AG09309 (cell line): ENCODE measurements around the gene KCTD6.
A peak's percentile ranks its signal among the peaks of the same experiment; 100 is the strongest.

ENCODE experiments used
- DNase-seq: peaks from one replicate; pipeline ENCODE4 v3.0.0-alpha.2; 2010; ENCODE audit warnings: low read depth
- H3K4me3 ChIP-seq: 2 replicates; pipeline ENCODE4 v1.5.1; 2011; ENCODE audit warnings: mild to moderate bottlenecking, low read depth, low read length, moderate library complexity; ENCODE audit not compliant: control insufficient read depth
- TF ChIP-seq, protein P1 (sequence below): IDR thresholded peaks from 2 replicates; pipeline ENCODE4 v1.5.1; 2011; ENCODE audit warnings: mild to moderate bottlenecking, low read depth, low read length, inconsistent platforms; ENCODE audit not compliant: insufficient read depth, control insufficient read depth; ENCODE audit errors: missing control alignments

Gene KCTD6

GRCh38 chr3:58464866-58465265 lies 27.0 kb upstream of the KCTD6 start:
- no peak overlapping the region for H3K4me3 ChIP-seq
- TF ChIP-seq, protein P1, sequence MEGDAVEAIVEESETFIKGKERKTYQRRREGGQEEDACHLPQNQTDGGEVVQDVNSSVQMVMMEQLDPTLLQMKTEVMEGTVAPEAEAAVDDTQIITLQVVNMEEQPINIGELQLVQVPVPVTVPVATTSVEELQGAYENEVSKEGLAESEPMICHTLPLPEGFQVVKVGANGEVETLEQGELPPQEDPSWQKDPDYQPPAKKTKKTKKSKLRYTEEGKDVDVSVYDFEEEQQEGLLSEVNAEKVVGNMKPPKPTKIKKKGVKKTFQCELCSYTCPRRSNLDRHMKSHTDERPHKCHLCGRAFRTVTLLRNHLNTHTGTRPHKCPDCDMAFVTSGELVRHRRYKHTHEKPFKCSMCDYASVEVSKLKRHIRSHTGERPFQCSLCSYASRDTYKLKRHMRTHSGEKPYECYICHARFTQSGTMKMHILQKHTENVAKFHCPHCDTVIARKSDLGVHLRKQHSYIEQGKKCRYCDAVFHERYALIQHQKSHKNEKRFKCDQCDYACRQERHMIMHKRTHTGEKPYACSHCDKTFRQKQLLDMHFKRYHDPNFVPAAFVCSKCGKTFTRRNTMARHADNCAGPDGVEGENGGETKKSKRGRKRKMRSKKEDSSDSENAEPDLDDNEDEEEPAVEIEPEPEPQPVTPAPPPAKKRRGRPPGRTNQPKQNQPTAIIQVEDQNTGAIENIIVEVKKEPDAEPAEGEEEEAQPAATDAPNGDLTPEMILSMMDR: no peak
- DNase-seq: no peak

DNA sequence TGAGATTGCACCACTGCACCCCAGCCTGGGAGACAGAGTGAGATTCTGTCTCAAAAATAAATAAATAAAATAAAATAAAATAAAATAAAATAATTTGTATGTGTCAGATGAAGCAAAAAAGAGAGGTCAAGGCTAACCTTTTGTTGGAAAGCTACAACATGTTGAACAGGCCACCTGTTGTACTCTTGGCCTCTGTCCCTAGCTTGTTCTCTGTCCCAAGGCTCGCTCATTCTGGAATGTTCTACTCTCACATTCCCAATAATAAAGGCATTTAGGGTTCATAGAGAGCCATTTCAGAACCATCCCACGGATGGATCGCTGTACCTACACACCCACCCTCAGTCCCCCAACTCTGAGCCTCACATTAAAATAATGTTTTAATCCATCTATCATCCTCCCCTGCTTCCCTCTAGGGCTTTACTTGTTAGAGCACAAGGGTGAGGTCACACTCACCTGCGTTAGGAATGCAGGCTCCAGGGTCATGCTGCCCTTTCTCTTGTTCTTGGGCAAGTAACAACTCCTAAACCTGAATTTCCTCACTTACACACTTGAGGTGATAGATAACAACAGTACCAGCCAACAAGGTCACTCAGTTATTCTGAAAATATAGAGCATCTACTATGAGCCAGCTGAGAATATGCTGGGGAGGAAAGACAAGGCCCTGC lies 24.9 kb upstream of the KCTD6 start:
- TF ChIP-seq, protein P1: no peak
- no peak for DNase-seq
- H3K4me3 ChIP-seq: no peak overlapping the region

DNA sequence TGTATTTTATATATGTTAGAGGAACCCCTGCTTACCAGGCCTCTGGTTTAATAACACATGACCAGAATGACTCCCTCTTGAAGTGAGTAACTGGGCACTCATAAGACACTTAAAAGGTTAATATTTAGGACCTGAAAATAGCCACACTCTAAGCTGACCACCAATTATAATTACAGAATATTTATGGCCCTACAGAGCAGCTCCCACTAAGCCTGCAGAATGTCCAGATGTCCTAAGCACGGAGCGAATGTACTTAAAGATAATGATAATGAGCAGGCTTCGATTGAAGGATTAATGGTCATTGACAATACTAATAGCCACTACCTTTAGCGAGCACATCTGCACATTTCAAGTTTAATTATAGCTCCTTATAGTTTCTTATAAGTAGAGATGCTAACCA lies 22.8 kb upstream of the KCTD6 start:
- no peak overlapping the region for H3K4me3 ChIP-seq
- TF ChIP-seq, protein P1: no peak
- no peak for DNase-seq

DNA sequence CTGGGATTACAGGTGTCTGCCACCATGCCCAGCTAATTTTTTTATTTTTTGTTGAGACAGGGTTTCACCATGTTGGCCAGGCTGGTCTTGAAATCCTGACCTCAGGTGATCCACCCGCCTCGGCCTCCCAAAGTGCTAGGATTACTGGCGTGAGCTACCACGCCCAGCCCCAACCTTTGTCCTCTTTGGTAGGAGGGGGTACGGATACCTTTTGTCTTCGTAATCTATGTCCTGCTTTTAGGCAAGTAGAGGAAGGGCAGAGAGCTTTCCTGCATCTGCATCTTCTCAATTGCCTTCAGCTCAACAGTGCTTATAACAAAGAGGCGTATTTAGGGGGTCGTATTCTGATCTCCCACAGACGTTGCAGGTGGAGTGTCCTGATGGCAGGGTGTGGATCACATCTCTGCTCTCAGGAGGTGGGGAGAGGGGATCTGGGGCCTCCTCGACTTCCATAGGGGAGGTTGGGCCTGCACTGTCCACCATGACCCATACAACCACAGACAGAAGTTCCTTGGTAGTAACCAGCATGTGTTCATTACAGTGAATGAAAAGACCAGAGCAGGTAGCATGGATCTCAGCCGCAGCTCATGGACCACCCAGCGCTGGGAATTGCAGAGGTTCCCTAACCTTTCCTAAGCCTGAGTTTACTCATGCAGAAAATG lies 21.4 kb upstream of the KCTD6 start:
- DNase-seq: no peak
- no peak overlapping the region for H3K4me3 ChIP-seq
- TF ChIP-seq, protein P1: no peak

GRCh38 chr3:58471025-58471887 lies 20.6 kb upstream of the KCTD6 start:
- TF ChIP-seq, protein P1: no peak
- H3K4me3 ChIP-seq: no peak overlapping the region
- peak; percentile 74 for DNase-seq

DNA sequence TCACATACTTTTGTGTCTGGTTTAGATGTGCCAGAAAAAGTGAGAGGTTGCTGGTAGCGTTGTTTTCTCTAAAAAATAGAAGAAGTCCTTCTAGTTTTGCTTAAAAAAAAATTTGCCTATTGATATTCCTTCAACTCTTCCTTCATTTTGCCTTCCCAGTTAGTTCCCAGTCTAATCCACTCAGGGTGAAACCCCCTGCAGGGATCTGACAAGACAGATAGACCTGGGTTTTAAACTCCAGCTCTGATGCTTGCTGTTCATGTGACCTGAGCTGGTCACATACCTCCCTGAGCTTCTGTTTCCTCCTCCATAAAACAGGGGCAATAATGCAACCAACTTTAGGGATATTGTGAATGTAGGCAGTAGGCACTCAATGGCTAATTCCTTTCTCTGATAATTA lies 18.6 kb upstream of the KCTD6 start:
- H3K4me3 ChIP-seq: no peak overlapping the region
- TF ChIP-seq, protein P1: no peak
- no peak for DNase-seq
